SH-SY5Y (cell line): ENCODE results near the gene CD8B.

ENCODE experiments used
- GATA2 ChIP-seq: IDR thresholded peaks from 2 replicates; pipeline ENCODE4 v1.6.1; 2011; ENCODE audit warnings: mild to moderate bottlenecking, low read depth, low read length
- GATA3 ChIP-seq: IDR thresholded peaks from 2 replicates; pipeline ENCODE4 v1.6.1; 2011; ENCODE audit warnings: low read depth, mild to moderate bottlenecking, low read length, moderate library complexity

CD8B gene

DNA sequence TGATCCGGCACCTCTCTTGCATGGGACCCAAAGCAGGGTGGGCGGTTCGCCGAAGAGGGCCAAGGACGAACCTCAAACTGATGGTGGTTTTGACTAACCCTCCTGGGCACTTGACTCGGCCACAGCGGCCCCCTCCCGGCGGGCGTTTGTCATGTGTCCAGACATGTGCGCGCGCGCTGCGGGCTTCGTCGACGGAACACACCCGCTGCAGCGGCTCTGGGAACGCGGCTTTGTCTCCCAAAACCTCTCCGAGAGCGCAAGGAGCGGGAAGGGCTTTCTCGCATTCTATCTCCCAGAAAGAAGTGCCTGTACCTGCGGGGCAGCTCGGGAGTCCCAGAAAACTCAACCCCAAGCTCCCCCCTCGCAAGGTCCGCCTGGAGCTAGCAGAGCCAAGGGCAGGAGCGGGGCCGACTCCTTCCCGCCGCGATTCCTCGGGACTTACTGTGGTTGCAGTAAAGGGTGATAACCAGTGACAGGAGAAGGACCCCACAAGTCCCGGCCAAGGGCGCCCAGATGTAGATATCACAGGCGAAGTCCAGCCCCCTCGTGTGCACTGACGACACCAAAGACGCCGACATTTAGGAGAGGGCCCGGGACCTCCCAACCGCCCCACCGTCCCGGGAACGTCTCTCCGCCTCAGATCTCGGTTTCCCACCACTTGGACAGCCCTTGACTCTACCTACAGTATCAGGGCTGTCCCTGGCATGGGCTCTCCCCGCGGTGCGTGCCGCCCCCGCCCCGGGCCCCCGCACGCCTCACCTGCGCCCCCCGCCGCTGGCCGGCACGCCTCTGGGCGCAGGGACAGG, 72.6 kb downstream of the CD8B start:
- TF ChIP-seq GATA3 (no peak), GATA2 (no peak)

DNA sequence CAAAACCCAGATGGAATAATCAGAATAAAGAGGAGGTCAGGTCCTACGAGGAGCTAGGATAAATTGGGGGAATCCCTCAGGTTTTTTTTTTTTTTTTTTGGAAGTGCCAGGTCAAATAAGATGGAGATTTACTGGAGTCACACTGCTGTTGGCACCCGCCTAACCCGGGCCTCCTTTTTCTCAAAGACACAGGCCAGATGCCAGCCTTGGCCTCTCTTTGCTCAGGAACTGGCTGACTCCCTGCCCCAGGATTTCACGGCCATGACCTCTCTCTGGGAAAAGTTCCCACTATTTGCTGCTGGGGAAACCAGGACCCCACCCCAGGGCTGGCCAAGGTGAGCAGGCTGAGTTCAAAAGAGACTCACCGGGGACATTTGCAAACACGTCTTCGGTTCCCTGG, 73.5 kb downstream of the CD8B start:
- no peak for TF ChIP-seq GATA2
- no peak for TF ChIP-seq GATA3

DNA sequence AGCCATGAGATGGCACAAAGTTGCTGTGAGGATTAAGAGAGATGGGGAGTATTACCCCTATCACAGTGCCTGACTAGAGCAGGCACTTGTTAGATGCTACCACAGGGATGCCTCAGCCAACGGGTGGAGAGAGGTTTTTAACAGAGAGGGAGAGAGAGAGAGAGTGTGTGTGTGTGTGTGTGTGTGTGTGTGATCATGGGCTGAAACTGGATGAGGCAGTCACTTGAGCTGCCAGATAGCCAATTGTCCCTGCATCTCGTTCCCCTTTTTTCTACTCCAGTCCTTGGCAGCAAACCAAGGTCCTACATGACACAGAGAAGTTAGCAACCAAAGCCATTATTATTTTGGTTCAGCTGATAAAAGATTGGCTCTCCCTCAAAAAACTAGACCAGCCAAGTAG, 74.0 kb downstream of the CD8B start:
- no peak for TF ChIP-seq GATA3
- no peak for TF ChIP-seq GATA2

DNA sequence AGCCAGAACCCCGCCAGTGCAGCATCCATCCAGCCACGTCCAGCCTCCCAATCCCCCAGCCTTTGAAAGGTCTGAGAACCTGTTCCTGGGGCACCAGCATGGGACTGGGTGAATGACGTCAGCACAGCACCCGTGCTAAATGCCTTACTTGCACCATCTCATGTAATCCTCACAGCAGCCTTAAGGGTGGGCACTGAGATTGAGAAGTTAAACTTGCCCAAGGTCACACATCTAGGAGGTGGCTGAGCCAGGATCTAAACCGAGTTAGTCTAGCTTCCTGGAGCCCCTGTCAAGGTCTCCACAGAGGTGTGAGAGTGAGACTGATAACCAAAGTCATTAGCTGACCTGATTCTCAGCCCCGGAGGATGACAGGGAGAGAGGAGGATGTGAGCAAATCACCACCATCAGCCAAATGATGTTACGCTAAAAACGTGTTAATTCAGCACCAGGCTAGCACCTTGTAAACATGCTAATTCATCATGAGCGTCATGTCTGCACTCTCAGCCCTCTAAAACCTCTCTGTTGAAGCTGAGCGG, 75.6 kb downstream of the CD8B start:
- no peak for TF ChIP-seq GATA2
- TF ChIP-seq GATA3, result no peak

DNA sequence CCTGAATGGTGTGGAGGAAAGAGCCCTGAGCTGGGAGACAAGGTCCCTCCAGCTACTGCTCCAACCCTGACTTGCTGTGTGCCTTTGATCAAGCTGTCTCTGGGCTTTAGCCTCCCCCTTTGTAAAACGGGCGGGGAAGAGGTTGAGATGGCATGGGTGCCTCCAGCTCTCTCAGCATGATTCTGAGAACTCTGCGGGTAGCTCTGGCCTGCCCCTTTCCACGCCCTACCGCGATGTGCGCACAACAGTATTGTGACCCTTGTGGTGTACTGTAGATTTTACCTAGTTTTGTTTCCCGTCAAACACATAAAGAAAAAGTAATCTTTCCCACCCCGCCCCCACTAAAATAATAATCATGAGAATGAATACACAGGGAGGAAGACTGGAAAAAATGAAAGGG, 76.2 kb downstream of the CD8B start:
- no peak for TF ChIP-seq GATA3
- no peak for TF ChIP-seq GATA2

DNA sequence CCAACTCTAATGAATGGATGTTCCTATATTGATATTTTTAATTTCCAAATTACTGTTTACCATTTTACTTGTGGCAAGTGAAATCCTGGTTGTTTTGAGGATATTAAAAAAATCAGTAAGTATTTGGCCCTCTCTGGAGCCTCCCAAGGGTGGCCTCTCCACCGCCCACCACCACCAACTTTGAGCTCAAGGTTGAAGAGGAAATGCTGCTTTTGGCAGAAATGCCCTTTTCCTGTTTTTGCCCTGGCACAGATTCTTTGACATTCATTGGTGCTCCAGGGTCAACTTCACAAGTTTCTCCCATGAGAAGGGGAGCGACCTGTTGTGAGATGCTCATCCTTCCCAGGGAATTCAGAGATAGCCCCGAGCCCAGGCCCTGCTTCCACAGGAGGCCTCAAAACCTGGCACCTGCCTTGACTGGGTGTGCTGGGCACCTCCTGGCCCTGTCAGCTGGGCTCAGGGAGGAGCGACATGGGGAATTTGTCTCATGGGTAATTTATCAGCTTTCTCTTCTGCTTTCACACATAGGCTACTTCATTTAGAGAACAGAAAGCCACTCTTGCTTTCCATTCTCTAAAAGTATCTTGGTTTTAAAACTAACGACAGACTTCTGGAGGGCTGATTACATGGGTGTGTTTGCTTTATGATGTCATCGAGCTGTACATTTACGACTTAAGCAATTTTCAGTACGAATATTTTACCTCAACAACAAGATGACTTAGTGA, 77.9 kb downstream of the CD8B start:
- TF ChIP-seq GATA2, result no peak
- no peak for TF ChIP-seq GATA3

DNA sequence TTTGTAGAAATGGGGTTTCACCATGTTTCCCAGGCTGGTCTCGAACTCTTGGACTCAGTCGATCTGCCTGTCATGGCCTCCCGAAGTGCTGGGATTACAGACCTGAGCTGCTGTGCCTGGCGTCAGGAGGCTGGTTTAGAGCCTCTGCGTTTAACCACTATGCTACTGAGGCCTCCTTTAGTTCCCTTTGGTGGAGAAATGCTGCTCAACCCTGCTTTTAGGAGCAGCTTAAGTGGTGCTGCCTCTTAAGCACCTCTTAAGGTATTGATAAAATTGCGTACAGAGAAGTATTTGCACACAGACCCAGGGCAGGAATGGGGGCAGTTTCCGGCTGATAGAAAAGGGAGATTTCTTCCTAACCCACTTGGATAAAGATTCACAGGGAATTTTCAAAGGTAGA, 78.9 kb downstream of the CD8B start:
- TF ChIP-seq GATA3, result no peak
- TF ChIP-seq GATA2, result no peak

DNA sequence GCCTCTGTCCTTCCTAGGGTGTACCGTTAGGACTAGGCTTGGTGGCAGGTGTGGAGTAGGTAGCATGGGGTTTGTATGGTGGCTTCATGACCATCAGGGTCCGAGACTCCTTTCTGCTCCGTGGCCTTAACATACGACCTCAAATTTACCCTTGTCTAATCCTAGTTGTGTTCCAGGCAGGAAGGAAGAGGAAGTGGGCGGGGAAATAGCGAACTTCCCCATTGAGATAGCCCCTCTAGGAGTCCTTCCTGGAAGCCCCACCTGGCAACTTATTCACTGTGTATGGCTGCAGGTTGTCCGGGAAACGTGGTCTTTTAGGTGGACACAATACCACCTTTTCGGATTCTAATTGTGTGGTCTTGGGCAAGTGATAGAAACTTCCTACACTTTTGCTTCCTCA, 80.3 kb downstream of the CD8B start:
- no peak for TF ChIP-seq GATA2
- no peak for TF ChIP-seq GATA3

DNA sequence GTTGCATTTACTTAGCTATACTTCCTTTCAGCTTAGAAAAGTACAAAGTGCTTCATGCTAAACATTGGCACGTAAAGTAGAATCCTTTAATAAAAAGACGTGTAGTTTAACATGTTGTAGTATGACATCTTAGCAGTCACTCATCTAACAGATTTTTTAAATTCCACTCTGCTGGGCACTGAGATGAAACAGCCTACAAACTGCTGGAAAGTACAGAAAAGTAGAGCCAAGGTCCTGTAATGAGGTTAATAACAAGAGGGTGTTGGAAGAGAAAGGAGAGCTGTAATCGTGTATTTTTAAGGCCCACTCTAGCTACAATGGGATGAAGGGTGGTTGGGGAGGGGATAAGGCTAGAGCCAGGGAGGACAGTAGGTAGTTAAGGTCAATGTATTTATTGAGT, 81.7 kb downstream of the CD8B start:
- TF ChIP-seq GATA3 (no peak), GATA2 (no peak)

DNA sequence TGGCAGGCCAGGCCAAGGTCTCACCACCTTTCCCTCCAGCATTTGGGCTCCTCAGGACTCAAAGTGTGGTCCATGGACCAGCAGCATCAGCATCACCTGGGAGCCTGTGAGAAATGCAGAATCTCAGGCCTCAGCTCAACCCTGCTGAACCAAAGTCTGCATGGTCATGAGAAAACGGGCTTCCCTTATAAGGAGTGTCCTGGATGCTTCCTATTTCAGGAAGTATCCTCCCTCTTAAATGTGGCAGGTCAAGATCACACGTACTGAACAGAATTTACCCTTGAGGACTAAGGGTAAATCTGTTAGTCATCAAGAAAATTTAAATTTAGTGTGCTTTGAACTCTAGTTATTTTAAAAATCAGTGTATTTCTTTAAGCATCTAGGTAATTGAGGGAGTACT, 82.7 kb downstream of the CD8B start:
- TF ChIP-seq GATA3, result no peak
- no peak for TF ChIP-seq GATA2

DNA sequence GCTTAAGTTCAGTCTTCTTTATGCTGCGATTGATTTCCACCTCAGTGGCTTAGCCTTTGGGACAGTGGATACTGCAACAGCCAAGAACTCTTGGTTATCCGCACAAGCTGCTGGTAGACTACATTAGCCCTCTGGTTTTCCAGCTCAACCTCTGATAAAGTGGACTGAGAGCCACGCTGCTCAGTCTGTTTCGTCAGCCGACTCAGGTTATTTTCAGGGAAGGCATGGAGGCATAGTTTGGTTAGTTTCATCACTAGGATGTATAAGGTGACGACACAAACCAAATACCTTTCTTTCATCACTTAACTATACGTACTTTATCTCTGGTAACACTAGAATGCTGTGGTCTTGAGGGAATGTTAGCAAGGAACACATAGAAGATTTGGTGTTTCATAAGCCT, 85.2 kb downstream of the CD8B start:
- TF ChIP-seq GATA2, result no peak
- no peak for TF ChIP-seq GATA3

DNA sequence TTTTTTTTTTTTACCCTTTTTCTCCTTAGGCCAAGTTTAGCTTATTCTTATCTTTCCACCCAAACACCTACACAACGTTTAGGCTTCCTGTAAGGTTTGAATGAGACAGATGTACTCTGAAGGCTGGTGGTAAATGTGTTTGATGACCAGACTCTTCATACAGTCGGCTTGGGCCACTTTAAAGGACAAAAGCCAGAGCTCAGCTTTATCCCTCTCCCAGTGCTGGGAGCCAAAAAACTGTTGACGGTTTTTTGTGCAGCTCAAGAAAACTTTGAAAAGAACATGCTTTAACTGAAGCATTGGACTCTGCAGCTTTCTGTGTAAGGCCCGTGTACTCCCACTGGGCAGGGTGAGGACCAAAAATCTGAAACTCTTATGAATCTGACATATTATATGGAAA, 86.3 kb downstream of the CD8B start:
- TF ChIP-seq GATA3, result no peak
- TF ChIP-seq GATA2, result no peak

DNA sequence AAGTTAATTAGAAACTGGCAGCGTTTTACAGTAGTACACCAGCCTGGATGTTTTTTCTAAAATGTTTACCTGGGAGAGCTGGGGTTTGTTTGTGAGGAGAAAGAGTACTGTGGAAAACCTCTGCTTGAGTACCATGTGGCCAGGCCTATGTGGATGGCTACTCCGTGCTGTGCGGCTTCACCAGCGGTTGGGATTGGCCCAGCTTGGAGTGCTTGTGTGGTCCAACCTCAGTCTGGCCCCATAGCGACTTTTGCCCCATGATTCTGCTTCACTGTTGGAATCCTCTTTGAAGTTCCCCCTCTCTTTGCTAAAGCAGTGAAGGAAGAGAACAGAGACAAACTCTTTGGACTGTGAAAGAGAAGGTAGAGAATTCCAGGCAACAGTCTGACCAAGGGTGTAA, 86.8 kb downstream of the CD8B start:
- TF ChIP-seq GATA2 (no peak), GATA3 (no peak)

DNA sequence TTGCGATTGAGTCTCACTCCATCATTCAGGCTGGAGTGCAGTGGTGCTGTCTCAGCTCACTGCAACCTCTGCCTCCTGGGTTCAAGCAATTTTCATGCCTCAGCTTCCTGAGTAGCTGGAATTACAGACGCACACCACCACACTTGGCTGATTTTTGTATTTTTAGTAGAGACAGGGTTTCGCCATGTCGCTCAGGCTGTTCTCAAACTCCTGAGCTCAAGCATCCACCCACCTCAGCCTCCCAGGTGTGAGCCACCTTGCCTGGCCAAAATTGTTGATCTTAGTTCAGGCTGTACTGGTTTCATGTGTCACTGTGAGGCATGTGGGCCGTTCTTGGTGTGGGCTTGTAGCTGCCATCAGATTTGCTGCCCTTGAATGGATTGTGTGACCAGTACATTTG, 89.1 kb downstream of the CD8B start:
- no peak for TF ChIP-seq GATA3
- TF ChIP-seq GATA2, result no peak

DNA sequence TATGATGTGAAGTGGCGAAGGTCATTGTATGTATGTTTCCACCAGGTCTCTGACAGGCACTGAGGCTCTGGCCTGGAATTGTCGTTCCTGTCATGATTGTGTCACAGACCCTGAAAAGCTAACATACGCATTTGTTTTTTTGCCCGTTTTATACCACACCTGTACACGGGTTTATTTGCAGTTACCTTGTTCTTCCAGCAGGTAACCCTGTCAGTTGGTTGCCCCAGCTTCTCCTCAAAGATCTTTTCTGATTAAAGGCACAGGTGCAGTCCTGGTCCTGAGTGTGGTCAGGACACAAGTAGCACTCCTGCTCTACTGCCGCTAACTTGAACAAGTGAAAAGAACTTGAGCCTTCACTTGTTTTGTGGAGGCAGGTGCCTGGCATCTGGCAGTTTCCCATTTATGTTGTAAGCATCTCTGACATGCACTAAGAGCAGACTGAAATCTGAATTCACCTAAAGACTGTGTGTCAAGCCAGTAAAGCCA, 90.8 kb downstream of the CD8B start:
- TF ChIP-seq GATA2, result no peak
- no peak for TF ChIP-seq GATA3
